ENCODE results near the gene ERBB4. TPM values are rescaled to one million over a fixed set of nuclear protein-coding genes. Genes with fewer than 3 reads are reported as not detected.

Gene ERBB4
- total RNA-seq, 4 donors from 2014 or later: 0.04 to 0.57 (median 0.35) TPM; not detected in 1

- 41 to 77% methylated on average over 3 of the region's 3 CpGs for WGBS, 2 donors
- intact Hi-C loops (cut with DNase I): no loop called here
- no peak overlapping the region for H3K27ac ChIP-seq
Measured at GRCh38 chr2:212379103-212379502, 159.5 kb downstream of the ERBB4 start.

GRCh38 chr2:212367431-212367830 is 171.2 kb downstream of the ERBB4 start:
- intact Hi-C loops (cut with DNase I): no loop called here
- H3K27me3 ChIP-seq: no peaks in the 10 kb centered on the region
- TF ChIP-seq CTCF (IDR thresholded peaks at IDR 0.05) (no peak), POLR2A (IDR thresholded peaks at IDR 0.05) (no peak)
- no peaks in the 10 kb centered on the region for H3K9me3 ChIP-seq
- no peak overlapping the region for H3K27ac ChIP-seq
- H3K4me3 ChIP-seq: no peak overlapping the region
- 20 to 25% methylated on average over 1 of the region's 1 CpG for WGBS, 2 donors
- no peaks in the 10 kb centered on the region for H3K4me1 ChIP-seq
- no peaks in the 10 kb centered on the region for H3K36me3 ChIP-seq
- DNase-seq: no peak

More at GRCh38 chr2:212379103-212379502, 159.5 kb downstream of the ERBB4 start:
- no peaks in the 10 kb centered on the region for H3K36me3 ChIP-seq
- H3K9me3 ChIP-seq: no peaks in the 10 kb centered on the region
- H3K27me3 ChIP-seq: no peaks in the 10 kb centered on the region
- H3K4me1 ChIP-seq: no peaks in the 10 kb centered on the region
- no peak for TF ChIP-seq POLR2A (IDR thresholded peaks at IDR 0.05)
- TF ChIP-seq CTCF (IDR thresholded peaks at IDR 0.05): no peak
- no peak overlapping the region for H3K4me3 ChIP-seq
- no peak for DNase-seq

- Histone ChIP-seq H3K36me3 (no peaks in the 10 kb centered on the region), H3K9me3 (no peaks in the 10 kb centered on the region), H3K27ac (no peak overlapping the region), H3K4me1 (no peaks in the 10 kb centered on the region), H3K27me3 (no peaks in the 10 kb centered on the region), H3K4me3 (no peak overlapping the region)
- 47 to 55% methylated on average over 3 of the region's 3 CpGs for WGBS, 2 donors
- TF ChIP-seq POLR2A (IDR thresholded peaks at IDR 0.05) (no peak), CTCF (IDR thresholded peaks at IDR 0.05) (no peak)
- intact Hi-C loops (cut with DNase I): no loop called here
- DNase-seq: no peak
Measured at GRCh38 chr2:212364112-212364985, 174.3 kb downstream of the ERBB4 start.

- H3K27me3 ChIP-seq: no peaks in the 10 kb centered on the region
- no peak for DNase-seq
- no peaks in the 10 kb centered on the region for H3K36me3 ChIP-seq
- no peaks in the 10 kb centered on the region for H3K4me1 ChIP-seq
- 43 to 62% methylated on average over 1 of the region's 1 CpG for WGBS, 2 donors
- no peaks in the 10 kb centered on the region for H3K9me3 ChIP-seq
- TF ChIP-seq POLR2A (IDR thresholded peaks at IDR 0.05) (no peak), CTCF (IDR thresholded peaks at IDR 0.05) (no peak)
- intact Hi-C loops (cut with DNase I): no loop called here
- no peak overlapping the region for H3K27ac ChIP-seq
- H3K4me3 ChIP-seq: no peak overlapping the region
Measured at GRCh38 chr2:212361174-212361756, 177.3 kb downstream of the ERBB4 start.

GRCh38 chr2:212360068-212360460 is 178.5 kb downstream of the ERBB4 start:
- no peak overlapping the region for H3K27ac ChIP-seq
- TF ChIP-seq CTCF (IDR thresholded peaks at IDR 0.05) (no peak), POLR2A (IDR thresholded peaks at IDR 0.05) (no peak)
- DNase-seq: no peak
- intact Hi-C loops (cut with DNase I): no loop called here
- H3K4me3 ChIP-seq: no peak overlapping the region
- no peaks in the 10 kb centered on the region for H3K36me3 ChIP-seq
- H3K4me1 ChIP-seq: no peaks in the 10 kb centered on the region
- no peaks in the 10 kb centered on the region for H3K9me3 ChIP-seq
- H3K27me3 ChIP-seq: no peaks in the 10 kb centered on the region

Measured in esophagus squamous epithelium (tissue), 5 donors.